GM19239 (cell line): ENCODE results near the gene POGK.

ENCODE experiments used
- DNase-seq: peaks from one replicate; pipeline ENCODE4 v3.0.0; 2011; ENCODE audit warnings: low spot score; ENCODE audit not compliant: insufficient read length
- FAIRE-seq: peaks from 2 replicates; lab custom pipeline; 2011; peaks lifted over from hg19 to GRCh38; lab: Jason Lieb, UNC

The POGK gene

DNA sequence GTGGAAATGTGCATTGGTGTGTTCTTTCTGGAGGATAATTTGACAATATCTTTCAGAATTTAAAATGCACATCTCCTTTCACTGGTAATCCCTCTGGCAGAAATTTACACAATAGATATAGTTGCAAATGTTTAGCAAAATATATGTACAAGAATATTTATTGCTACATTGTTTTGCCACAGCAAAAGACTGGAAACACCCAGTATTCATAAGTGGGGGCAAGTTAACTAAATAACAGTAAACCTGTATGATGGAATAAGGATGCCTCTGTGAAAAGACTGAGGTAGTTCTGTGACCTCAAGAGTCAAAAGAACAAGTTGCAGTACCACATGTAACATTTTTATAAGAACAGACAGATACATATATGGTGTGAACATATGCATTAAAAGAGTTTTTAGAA is 50.5 kb downstream of the POGK start:
- FAIRE-seq (no peak), DNase-seq (no peak)

DNA sequence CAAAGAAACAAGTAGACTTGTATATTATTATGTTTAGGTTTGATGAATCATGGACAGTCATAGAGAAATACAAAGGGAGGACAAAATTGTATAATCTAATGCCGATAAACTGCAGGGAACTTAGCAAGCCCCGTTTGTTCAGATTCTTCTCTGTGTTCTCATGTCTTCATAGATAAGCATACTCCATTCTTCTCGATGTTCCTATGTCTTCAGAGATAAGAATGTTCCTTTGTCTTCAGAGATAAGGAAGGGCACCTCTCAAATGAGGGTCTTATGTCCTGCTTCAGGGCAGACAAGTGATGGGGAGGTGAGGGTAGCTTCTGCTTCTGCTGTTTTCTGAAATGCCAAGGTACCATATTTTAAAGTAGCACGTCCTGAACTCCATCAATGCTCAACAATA is 56.5 kb downstream of the POGK start:
- FAIRE-seq: no peak
- DNase-seq: no peak

GRCh38 chr1:166899769-166900168 is 60.5 kb downstream of the POGK start:
- DNase-seq (no peak), FAIRE-seq (no peak)

DNA sequence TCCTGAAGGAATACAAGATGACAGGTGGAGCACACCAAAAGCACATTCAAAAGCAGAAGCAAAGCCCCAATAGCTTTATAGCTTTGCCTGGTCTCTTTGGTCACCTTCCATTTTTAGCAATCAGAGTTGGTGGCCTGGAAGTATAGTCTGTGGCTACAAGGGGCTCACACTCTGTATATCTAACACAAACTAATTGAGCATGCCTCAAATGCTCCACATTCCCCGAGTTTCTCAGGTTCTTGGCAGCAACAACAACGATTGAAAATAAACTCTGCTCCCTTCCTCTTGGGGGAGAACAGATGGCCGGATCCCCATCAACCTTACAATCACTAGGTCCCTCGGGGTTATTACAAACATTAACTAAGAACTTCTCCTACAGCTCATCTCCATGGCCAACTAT is 61.7 kb downstream of the POGK start:
- DNase-seq: no peak
- FAIRE-seq: no peak

GRCh38 chr1:166902279-166902678 is 63.0 kb downstream of the POGK start:
- DNase-seq (no peak), FAIRE-seq (no peak)

GRCh38 chr1:166903232-166903631 is 64.0 kb downstream of the POGK start:
- no peak for DNase-seq

DNA sequence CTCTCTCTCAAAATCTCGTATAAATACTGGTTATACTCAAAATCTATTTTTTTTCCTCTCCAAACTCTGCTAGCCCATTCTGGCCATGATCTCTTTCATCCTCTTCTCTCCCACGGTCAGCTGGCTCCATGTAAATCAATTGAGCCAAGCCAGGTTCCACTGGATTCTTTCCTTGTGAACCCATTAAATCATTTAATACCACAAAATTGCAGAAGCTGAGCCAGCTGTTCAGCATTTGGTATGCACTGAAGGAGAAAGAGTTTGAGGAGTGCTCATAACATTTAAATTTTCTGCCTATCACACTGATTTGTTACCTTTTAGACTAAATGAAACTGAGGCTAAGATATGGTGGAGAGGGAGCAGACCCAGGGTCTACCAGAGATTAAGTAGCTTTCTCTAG is 65.9 kb downstream of the POGK start:
- FAIRE-seq (no peak), DNase-seq (no peak)

More at GRCh38 chr1:166903232-166903631, 64.0 kb downstream of the POGK start:
- FAIRE-seq: no peak

DNA sequence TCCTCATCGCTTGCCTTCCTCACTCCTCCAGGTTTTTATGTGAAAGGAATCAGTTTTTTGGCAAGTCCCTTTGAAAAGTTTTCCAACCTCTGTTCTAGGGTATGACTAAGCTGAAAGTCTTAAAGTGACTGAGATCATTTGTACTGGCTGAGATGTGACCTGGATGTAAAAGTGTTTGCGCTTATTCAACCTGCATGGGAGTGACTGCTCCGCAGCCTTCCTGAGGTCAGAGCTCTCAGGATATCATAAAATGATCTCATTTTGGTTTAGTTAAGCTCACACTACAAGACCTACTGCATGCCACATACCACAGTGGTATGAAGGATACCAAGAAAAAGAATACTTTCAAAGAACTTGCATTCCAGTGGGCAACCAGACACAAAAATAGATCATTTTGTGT is 66.6 kb downstream of the POGK start:
- no peak for FAIRE-seq

More for the DNA sequence above, 66.6 kb downstream of the POGK start:
- no peak for DNase-seq
